GM20000 (cell line): ENCODE results near the gene GRIN3A.

Experiments
- DNase-seq: peaks from one replicate; pipeline ENCODE4 v3.0.0; 2012; ENCODE audit warnings: low spot score
- CTCF ChIP-seq: IDR thresholded peaks from 2 replicates; pipeline ENCODE4 v1.5.1; 2012; ENCODE audit warnings: mild to moderate bottlenecking, control low read depth; ENCODE audit errors: extremely low read depth, missing control alignments

GRIN3A gene

DNA sequence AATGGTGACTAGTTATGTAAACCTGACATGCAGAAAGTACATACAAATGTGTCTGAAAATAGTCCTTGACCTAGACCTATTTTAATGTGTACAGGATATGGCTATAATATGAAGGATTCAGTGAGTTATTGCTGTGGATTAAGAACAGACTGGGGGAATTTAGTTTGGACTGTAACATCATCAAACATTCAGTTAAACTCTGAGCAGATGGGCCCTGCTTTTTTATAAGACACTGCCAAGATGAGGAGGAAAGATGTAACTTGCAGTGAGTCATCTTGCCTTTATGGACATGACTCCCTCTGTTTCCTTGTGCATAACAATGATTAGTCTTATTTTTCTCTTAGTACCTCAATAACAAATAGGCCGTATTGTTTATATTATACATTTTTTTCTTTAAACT lies 155.9 kb downstream of the GRIN3A start:
- no peak for TF ChIP-seq CTCF
- DNase-seq: no peak

DNA sequence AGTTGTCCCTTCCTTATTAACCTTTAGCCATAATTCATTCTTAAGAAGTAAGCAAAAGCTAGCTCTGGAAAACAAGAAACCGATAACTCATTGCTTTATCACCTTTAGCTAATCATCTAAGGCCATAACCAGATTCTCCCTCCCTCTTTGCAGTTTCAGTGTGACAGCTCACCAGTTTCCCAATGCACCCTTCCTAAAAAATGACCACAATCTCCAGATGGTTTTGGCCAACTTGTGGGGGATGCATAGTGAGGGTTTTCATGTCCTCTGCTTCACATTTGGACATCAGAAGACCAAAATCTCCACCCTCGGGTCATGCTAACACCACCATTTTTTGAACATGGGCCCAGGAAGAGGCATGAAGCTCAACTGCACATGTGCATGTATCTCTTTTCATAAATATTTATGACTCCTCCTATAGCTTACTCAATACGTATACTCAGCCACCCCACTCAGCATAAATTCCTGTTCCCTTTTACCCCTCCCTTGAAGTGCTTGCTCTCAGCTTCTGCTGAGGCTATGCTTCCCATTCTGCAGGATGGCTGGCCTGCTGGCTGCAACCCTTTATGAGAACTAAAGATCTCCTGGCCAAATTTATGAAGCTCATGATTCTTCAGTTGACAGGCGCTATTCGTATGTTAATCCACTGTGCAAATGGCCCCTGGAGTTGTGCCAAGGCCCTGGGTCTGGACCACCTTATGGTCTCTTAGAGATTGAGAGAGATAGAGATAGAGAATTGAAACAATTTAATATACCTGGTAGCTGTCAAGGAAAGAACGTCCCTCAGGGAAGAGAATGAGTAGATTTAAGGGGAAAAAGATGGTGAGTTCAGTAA lies 158.5 kb downstream of the GRIN3A start:
- no peak for TF ChIP-seq CTCF
- DNase-seq: no peak

GRCh38 chr9:101578378-101578777 lies 160.1 kb downstream of the GRIN3A start:
- no peak for TF ChIP-seq CTCF
- DNase-seq: no peak

DNA sequence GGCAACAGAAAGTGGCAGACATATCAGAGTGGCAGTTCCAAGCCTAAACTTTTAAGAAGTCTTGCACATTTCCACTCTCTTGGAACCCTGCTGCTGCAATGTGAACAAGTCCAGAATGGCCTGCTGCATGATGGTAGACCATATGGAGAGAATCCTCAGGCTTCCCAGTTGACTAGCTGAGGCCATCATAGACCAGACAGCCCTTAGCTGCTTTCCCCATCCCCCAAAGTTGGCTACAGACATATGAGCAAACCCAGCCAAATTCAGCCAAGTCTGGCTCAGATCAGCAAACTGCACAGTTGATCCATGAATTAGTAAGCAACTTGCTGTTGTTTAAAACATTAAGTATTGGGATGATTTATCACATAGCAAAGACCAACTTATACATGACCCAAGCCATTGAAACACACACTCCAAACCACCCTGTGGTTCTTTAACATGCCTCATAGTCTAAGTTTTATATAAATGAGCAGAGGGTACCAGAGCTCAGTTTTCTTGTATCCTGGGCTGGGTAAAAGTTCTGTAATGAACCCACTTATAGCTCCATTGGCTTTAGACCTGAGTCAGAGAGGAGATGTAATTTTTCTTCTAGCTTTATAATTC lies 163.6 kb downstream of the GRIN3A start:
- TF ChIP-seq CTCF: no peak
- no peak for DNase-seq

- no peak for TF ChIP-seq CTCF
- no peak for DNase-seq
These were observed 166.1 kb downstream of the GRIN3A start for GRCh38 chr9:101572316-101572715.

- DNase-seq: no peak
- TF ChIP-seq CTCF: no peak
These were observed 167.3 kb downstream of the GRIN3A start for GRCh38 chr9:101571114-101571513.

DNA sequence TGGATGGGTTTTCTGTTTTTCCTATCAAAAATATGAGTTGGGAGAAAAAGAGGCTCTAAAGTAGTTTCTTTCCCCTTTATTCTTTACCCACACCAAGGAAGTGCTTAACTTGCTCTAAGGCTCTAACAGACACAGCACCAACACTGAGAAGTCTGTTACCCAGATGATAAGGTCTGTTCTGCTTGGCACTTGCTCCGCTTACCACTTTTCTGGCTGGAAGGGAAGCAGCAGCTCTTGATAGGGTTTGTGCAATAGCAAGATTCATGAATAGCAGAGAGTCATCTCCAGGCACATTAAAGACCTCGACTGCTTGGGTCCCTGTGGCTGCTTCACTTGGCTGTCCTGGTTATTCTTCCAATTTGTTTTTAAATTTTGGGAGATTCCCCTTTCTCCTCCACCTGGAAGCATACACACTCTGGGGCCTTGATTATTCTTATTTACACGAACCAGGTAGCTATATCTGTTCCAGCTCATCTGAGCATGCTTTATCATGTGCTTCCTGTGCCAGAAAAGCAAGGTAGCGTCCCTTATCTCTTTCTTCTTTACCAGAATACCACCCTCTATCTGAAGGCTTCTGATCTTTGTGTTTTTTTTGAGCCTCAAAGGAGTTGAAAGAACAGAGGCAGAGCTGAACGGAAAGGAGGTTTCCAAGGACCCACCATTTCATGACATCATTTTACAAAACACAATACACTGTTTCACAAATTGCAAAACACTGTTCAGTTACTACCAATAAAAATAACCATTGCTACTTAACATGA lies 168.5 kb downstream of the GRIN3A start:
- no peak for DNase-seq
- no peak for TF ChIP-seq CTCF
